ENCODE measurements around the gene NPEPPS.

NPEPPS gene

GRCh38 chr17:47664624-47664941 is 133.7 kb downstream of the NPEPPS start:
- Histone ChIP-seq H3K4me1 (ENCODE audit: control insufficient read depth, insufficient read depth, low read length) (no peaks in the 10 kb centered on the region), H3K27me3 (ENCODE audit: control insufficient read depth, insufficient read depth, low read length) (no peaks in the 10 kb centered on the region), H3K4me3 (ENCODE audit: low read length) (no peak overlapping the region), H3K9me3 (ENCODE audit: control insufficient read depth, insufficient read depth, low read length) (no peaks in the 10 kb centered on the region), H3K27ac (ENCODE audit: low read length) (no peak overlapping the region), H3K36me3 (ENCODE audit: control insufficient read depth, insufficient read depth, low read length) (peaks cover 30% of the 10 kb centered on the region)
- DNase-seq (ENCODE audit: low read depth, low spot score) = no peak

GRCh38 chr17:47665655-47666054 is 134.7 kb downstream of the NPEPPS start:
- Histone ChIP-seq H3K27me3 (ENCODE audit: control insufficient read depth, insufficient read depth, low read length) (no peaks in the 10 kb centered on the region), H3K36me3 (ENCODE audit: control insufficient read depth, insufficient read depth, low read length) (peaks cover 38% of the 10 kb centered on the region), H3K4me3 (ENCODE audit: low read length) (no peak overlapping the region), H3K4me1 (ENCODE audit: control insufficient read depth, insufficient read depth, low read length) (no peaks in the 10 kb centered on the region), H3K27ac (ENCODE audit: low read length) (no peak overlapping the region), H3K9me3 (ENCODE audit: control insufficient read depth, insufficient read depth, low read length) (no peaks in the 10 kb centered on the region)
- no CpG with 5 or more reads among the region's 3 CpGs for WGBS (ENCODE audit: insufficient coverage, insufficient read length)
- no peak for DNase-seq (ENCODE audit: low read depth, low spot score)

GRCh38 chr17:47669081-47669480 is 138.2 kb downstream of the NPEPPS start:
- Histone ChIP-seq H3K27me3 (ENCODE audit: control insufficient read depth, insufficient read depth, low read length) (no peaks in the 10 kb centered on the region), H3K27ac (ENCODE audit: low read length) (no peak overlapping the region), H3K4me1 (ENCODE audit: control insufficient read depth, insufficient read depth, low read length) (no peaks in the 10 kb centered on the region), H3K9me3 (ENCODE audit: control insufficient read depth, insufficient read depth, low read length) (no peaks in the 10 kb centered on the region), H3K36me3 (ENCODE audit: control insufficient read depth, insufficient read depth, low read length) (peaks cover 45% of the 10 kb centered on the region), H3K4me3 (ENCODE audit: low read length) (no peak overlapping the region)
- WGBS (ENCODE audit: insufficient coverage, insufficient read length) = no CpG with 5 or more reads among the region's 4 CpGs
- no peak for DNase-seq (ENCODE audit: low read depth, low spot score)

- H3K27me3 ChIP-seq (ENCODE audit: control insufficient read depth, insufficient read depth, low read length) = no peaks in the 10 kb centered on the region
- WGBS (ENCODE audit: insufficient coverage, insufficient read length) = no CpG with 5 or more reads among the region's 1 CpG
These were observed 139.2 kb downstream of the NPEPPS start for GRCh38 chr17:47670064-47670463.

More at GRCh38 chr17:47670064-47670463, 139.2 kb downstream of the NPEPPS start:
- DNase-seq (ENCODE audit: low read depth, low spot score) = no peak
- no peak overlapping the region for H3K27ac ChIP-seq (ENCODE audit: low read length)
- H3K36me3 ChIP-seq (ENCODE audit: control insufficient read depth, insufficient read depth, low read length) = peaks cover 48% of the 10 kb centered on the region
- no peaks in the 10 kb centered on the region for H3K4me1 ChIP-seq (ENCODE audit: control insufficient read depth, insufficient read depth, low read length)
- no peak overlapping the region for H3K4me3 ChIP-seq (ENCODE audit: low read length)
- no peaks in the 10 kb centered on the region for H3K9me3 ChIP-seq (ENCODE audit: control insufficient read depth, insufficient read depth, low read length)
